GM19193 (cell line): ENCODE results near the gene GGTA1.

ENCODE experiments used
- POLR2A ChIP-seq: IDR thresholded peaks from 4 replicates; pipeline ENCODE4 v1.6.1; 2011; ENCODE audit not compliant: insufficient read depth, insufficient read length; ENCODE audit errors: extremely low read depth

Gene GGTA1

DNA sequence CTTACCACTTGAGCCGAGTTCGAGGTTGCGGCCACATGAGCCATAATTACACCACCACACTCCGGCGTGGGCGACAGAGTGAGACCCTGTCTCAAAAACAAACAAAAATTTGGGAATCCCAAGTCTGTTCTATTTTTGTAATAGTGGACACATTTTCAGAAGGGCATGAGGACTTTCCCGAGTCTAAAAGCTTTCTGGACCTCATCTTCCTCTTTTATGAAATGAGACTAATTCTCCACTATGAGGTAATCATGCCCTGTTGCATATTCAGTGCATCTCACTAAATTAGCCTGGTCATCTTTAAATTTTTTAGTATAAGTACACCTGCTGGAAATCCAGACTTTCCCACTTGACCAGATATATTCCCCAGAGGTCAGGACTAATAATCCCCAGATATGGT, 55.7 kb downstream of the GGTA1 start:
- TF ChIP-seq POLR2A, result no peak

DNA sequence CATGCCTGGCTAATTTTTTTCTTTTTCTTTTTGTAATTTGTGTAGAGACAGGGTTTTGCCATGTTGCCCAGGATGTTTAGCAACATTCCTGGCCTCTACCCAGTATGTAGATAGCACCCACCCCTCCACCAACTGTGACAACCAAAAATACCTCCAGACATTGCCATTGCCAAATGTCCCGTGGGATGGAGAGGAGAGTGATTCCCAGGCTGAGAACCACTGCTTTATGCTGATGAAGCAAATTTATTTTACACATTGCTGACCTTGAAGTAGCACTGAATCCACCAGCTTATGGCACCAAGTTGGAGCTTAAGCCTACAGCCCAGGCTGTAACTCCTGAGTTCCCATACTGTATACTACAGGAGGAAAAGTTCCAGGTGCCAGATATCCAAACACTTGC, 58.5 kb downstream of the GGTA1 start:
- no peak for TF ChIP-seq POLR2A

DNA sequence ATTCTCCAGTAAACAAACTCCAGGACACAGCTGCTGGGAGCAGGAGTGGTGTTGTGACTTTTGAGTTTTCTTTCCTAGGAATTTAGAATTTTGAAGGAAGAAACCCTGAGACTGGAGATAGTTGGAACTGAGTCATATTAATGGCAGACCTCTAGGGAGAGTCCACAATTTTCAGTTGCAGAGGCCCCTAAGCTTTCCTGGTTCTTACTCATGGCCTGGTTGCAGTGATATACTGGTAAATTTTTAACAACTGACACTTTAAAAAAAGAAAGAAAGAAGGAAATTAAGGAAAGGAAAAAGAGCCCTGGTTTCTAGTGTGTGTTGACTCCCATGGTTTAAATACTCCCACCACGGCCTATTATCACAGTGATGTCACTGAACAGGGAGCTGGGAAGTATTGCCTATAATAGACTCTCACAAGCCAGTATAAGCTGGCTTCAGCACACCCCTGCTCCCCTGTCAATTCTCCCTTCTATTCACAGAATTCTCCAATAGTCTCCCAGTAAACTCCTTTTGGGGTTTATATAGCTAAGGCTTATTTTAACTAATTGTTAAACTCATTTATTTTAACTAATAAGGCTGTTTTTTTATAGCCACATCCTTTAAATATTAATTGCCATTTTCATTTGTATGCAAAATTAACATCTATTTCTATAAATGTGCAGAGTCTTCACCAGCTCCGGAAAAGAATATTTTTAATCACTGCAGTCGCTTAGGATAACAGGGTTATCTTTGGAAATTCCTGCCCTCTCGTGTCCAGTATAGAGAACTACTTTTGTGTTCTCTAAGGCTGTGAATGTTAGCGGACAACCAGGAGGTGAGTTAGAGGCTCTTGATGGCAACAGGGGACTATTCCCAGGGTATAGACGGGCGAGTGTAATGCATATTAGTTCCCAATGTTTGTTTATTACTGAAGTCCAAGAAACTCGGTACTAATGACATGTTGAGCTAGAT, 59.7 kb downstream of the GGTA1 start:
- no peak for TF ChIP-seq POLR2A

DNA sequence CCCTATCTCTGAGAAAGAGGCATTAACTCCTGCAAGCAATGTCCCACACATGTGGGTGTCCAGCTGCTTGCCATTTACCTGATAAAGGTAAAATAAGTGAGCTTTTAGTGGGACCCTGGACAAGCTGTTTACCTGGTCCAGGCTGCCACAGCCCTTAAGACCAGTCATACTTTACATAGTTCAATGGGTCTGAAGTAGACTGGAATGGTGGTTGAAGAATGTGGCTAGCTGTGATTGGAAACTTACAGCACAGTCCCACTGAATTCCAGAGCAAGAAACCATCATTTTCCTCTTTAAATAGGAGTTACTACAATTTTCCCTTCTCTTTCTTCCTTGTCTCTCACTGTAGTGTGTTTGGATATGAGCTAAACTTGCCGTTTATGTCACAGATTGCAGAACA, 60.6 kb downstream of the GGTA1 start:
- no peak for TF ChIP-seq POLR2A

DNA sequence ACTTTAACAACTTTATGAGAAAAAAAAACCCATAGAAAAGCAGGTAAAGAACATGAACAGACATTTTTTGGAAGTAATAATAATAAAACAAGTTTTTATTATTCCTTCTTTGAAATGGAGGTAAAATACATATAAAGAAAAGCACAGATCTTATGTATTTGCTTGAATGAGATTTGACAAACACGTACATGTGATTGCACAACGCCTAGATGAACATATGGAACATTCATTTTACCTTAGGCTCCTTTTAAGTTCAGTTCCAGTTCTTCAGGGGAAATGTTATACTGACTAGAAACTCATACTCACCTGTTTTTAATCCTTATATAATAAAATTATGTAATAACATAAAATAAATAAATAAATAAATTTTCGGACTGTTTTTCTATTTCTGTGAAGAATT, 61.8 kb downstream of the GGTA1 start:
- no peak for TF ChIP-seq POLR2A

DNA sequence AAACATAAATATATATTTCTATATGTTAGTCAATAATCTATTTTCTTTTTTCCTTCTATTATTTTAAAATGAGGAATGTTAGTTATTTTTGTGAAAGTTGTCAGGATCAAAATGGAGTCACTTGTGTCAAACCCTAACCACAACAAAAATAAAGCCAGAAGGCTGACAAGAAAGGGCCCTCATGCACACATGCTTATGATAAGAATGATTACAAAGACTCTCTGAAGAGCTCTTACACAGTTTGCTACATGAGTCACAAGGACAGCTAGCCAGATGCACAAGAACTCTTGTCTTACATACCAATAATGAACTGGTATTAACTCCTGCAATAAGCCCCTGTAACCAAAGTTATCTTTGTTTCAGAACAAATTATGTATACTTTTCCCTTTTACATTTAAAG, 64.7 kb downstream of the GGTA1 start:
- no peak for TF ChIP-seq POLR2A

DNA sequence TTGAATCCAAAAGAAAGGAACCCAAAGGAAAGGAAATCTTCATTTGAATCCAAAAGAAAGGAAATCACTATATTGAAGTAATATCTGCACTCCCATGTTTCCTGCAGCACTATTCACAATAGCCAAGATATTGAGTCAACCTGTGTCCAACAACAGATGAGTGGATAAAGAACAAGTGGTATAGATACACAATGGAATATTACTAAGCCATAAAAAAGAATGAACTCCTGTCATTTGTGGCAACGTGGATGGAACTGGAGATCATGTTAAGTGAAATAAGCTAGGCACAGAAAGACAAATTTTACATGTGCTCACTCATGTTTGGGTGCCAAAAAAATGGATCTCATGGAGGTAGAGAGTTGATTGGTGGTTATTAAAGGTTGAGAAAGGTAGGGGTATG, 71.7 kb downstream of the GGTA1 start:
- no peak for TF ChIP-seq POLR2A

DNA sequence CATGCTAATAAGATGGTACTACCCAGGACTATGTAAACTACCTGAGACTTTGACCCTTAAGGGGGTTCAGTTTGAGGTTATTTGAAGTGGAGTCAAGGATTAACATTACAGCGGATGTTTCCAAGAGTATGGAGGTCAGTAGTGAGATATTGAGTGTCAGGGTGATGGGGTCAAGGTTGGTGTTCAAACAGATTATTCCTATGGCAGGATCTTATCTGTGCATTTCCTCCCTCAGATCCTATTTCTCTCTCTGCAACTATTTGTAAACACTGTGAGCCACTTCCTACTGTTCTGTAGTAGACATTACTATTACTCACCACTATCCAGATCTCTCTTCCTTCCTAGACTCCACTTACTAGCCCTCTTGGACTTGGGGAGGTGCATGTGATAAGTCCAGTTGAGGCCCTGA, 75.6 kb downstream of the GGTA1 start:
- no peak for TF ChIP-seq POLR2A

DNA sequence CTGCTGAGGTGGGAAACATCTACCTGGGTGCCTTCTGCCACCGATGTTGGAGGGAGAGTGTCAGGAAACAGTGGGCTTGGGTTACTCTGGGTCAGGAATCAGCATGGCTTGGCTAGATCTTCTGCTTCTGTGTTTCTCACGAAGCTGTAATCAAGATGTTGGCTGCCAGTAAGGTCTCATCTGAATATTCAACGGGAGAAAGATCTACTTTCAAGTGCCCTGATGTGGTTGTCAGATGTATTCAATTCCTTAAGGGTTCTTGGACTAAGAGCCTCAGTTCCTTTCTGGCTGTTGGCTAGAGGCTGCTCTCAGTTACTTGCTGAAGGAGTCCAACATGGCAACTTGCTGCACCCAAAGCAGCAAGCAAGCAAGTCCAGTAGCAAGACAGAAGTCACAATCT, 87.7 kb downstream of the GGTA1 start:
- no peak for TF ChIP-seq POLR2A

DNA sequence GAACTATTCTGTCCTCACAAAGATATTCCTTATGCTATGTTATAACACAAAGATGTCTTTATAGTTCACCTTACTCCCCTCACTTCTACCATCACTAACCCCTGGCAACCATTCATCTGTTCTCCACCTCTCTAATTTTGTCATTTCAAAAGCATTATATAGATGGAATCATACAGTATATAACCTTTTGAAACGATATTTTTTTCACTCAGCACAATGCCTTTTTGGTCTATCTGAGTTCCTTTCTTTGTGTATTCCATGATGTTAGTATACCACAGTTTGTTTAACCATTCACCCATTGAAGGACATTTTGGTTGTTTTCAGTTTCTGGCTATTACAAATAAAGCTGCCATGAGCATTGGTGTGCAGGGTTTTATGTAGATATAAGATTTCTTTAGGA, 93.7 kb downstream of the GGTA1 start:
- no peak for TF ChIP-seq POLR2A
